Activated T-helper 1 cell treated with anti-CD3 and anti-CD28 coated beads, Interleukin-12 subunit alpha, Interleukin-12 subunit beta, Interleukin-2, Interleukin-4 antibody, amounts not matched to agents 30 ng/mL and 10 ng/mL and 1 ng/mL, durations not matched to agents 14 hours and 24 hours and 36 hours (primary cell): Measurements from ENCODE around the gene IGF2BP2. TPM values are rescaled to one million over a fixed set of nuclear protein-coding genes. Genes with fewer than 3 reads are reported as not detected.
"Not testable (repeated sequence)": the region's sequence is repeated elsewhere in the genome, so short reads cannot be mapped to it uniquely, and the experiment has no call there.

Experiments used
- DNase-seq: peaks from one replicate; pipeline ENCODE4 v3.0.0; 2021; ENCODE audit warnings: low spot score
- H3K27ac Mint-ChIP-seq: one replicate; pipeline ENCODE4 v1.8.0; 2021; ENCODE audit warnings: mild to moderate bottlenecking, mixed read lengths
- H3K27me3 Mint-ChIP-seq: one replicate; pipeline ENCODE4 v1.8.0; 2022; ENCODE audit warnings: mild to moderate bottlenecking, moderate library complexity, mixed read lengths; ENCODE audit not compliant: insufficient read depth
- H3K36me3 Mint-ChIP-seq: one replicate; pipeline ENCODE4 v1.8.0; 2021; ENCODE audit warnings: low read depth, mixed read lengths
- H3K4me1 Mint-ChIP-seq: one replicate; pipeline ENCODE4 v1.8.0; 2021; ENCODE audit warnings: low read depth, mixed read lengths
- H3K4me3 Mint-ChIP-seq: one replicate; pipeline ENCODE4 v1.8.0; 2021; ENCODE audit warnings: mild to moderate bottlenecking, moderate library complexity, mixed read lengths
- H3K9me3 Mint-ChIP-seq: one replicate; pipeline ENCODE4 v1.8.0; 2021; ENCODE audit warnings: mixed read lengths
- intact Hi-C: fragments of 100-400 bp; cut with micrococcal nuclease; formaldehyde crosslinking; loops from one replicate; pipeline ENCODE4 v1.15.1; 2024
- total RNA-seq: library from RNA; stranded (reverse); gene quantifications from 2 replicates; pipeline ENCODE4 v1.2.3, GENCODE V29; 2022

Gene IGF2BP2
- total RNA-seq, 1 donor from 2014 or later, result 0.62 TPM

- H3K27ac Mint-ChIP-seq, result no peak overlapping the region
- intact Hi-C loops, result no loop called here
- H3K4me3 Mint-ChIP-seq, result no peak overlapping the region
- H3K36me3 Mint-ChIP-seq, result no peaks in the 10 kb centered on the region
- H3K27me3 Mint-ChIP-seq, result peaks cover 52% of the 10 kb centered on the region
- DNase-seq, result no peak
- no peaks in the 10 kb centered on the region for H3K4me1 Mint-ChIP-seq
- H3K9me3 Mint-ChIP-seq, result no peaks in the 10 kb centered on the region
These were observed 9.2 kb downstream of the IGF2BP2 start for GRCh38 chr3:185815391-185816282.

GRCh38 chr3:185813691-185814215 lies 11.1 kb downstream of the IGF2BP2 start:
- H3K27me3 Mint-ChIP-seq, result peaks cover 47% of the 10 kb centered on the region
- no peak overlapping the region for H3K4me3 Mint-ChIP-seq
- H3K27ac Mint-ChIP-seq, result no peak overlapping the region
- no peaks in the 10 kb centered on the region for H3K9me3 Mint-ChIP-seq
- no peaks in the 10 kb centered on the region for H3K4me1 Mint-ChIP-seq
- intact Hi-C loops, result no loop called here
- H3K36me3 Mint-ChIP-seq, result no peaks in the 10 kb centered on the region
- DNase-seq, result no peak

DNA sequence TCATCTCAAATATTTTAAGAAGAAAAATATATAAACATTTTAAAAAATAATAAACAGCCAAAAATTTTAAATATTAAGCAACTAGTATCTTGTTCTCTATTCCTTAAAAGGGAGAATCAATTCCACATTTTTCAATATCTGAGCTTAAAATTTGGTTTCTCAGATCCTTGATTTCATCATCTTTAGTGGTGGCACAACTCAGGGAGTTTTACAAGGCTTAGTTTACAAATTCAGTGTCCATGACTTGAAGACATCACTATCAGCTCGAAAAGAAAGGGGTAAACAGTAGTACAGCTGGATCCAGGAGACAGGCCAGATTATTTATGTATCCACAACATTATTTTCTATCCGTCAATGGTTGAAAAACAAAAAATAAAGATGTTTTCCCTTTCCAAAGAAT lies 11.6 kb downstream of the IGF2BP2 start:
- Mint-ChIP-seq H3K4me1 (no peaks in the 10 kb centered on the region), H3K9me3 (no peaks in the 10 kb centered on the region), H3K36me3 (no peaks in the 10 kb centered on the region), H3K27ac (no peak overlapping the region), H3K4me3 (no peak overlapping the region), H3K27me3 (peaks cover 42% of the 10 kb centered on the region)
- no peak for DNase-seq
- intact Hi-C loops, result no loop called here

GRCh38 chr3:185807445-185808068 lies 17.3 kb downstream of the IGF2BP2 start:
- Mint-ChIP-seq H3K36me3 (no peaks in the 10 kb centered on the region), H3K9me3 (no peaks in the 10 kb centered on the region)

GRCh38 chr3:185798831-185799110 lies 26.1 kb downstream of the IGF2BP2 start:
- H3K4me3 Mint-ChIP-seq, H3K27ac Mint-ChIP-seq, intact Hi-C loops, H3K27me3 Mint-ChIP-seq, H3K36me3 Mint-ChIP-seq, DNase-seq, H3K9me3 Mint-ChIP-seq: not testable (repeated sequence)
- peaks cover 21% of the 10 kb centered on the region for H3K4me1 Mint-ChIP-seq

More at GRCh38 chr3:185807445-185808068, 17.3 kb downstream of the IGF2BP2 start:
- H3K27ac Mint-ChIP-seq, result no peak overlapping the region
- intact Hi-C loops, result no loop called here
- peaks cover 15% of the 10 kb centered on the region for H3K27me3 Mint-ChIP-seq
- H3K4me3 Mint-ChIP-seq, result no peak overlapping the region
- no peaks in the 10 kb centered on the region for H3K4me1 Mint-ChIP-seq
- no peak for DNase-seq

DNA sequence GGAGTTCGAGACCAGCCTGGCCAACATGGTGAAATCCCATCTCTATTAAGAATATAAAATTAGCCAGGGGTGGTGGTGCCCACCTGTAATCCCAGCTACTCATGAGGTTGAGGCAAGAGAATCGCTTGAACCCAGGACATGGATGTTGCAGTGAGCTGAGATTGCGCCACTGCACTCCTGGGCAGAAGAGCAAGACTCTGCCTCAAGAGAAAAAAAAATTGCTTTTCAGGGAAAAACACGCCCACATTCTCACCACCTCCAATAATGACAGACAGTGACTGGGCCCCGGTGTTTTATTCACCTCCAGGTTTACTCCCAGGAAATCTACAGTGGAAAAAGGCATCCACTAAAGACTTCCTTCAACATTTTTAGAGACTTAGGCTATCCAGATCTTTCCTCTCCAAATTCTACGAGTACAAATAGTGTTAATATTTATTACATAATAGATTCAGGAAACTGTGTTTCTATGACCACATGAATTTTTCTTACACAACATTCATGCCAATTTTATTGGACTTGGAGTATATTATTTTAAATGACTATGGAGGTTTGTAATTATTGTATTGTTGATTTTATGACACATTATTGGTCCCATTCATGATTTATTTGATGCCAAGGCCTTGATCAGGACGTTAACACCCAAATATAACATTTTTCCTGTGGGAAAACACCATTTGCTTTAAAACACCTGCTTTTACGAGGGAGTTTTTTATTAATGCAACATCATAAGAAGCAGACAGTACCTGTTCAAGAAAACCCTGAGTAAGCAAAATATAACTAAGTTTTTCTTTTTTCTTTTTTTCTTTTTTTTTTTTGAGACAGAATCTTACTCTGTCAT lies 26.6 kb downstream of the IGF2BP2 start:
- intact Hi-C loops, result no loop called here
- Mint-ChIP-seq H3K4me3 (no peak overlapping the region), H3K36me3 (no peaks in the 10 kb centered on the region), H3K27me3 (no peaks in the 10 kb centered on the region), H3K27ac (no peak overlapping the region), H3K4me1 (peaks cover 21% of the 10 kb centered on the region), H3K9me3 (no peaks in the 10 kb centered on the region)
- no peak for DNase-seq

GRCh38 chr3:185797108-185797881 lies 27.5 kb downstream of the IGF2BP2 start:
- H3K27me3 Mint-ChIP-seq, result no peaks in the 10 kb centered on the region
- no peaks in the 10 kb centered on the region for H3K9me3 Mint-ChIP-seq
- intact Hi-C loops, result no loop called here
- no peaks in the 10 kb centered on the region for H3K36me3 Mint-ChIP-seq
- H3K27ac Mint-ChIP-seq, result no peak overlapping the region
- peaks cover 21% of the 10 kb centered on the region for H3K4me1 Mint-ChIP-seq
- DNase-seq, result no peak
- no peak overlapping the region for H3K4me3 Mint-ChIP-seq

- no peak overlapping the region for H3K27ac Mint-ChIP-seq
These were observed 28.3 kb downstream of the IGF2BP2 start for GRCh38 chr3:185796431-185797107.

GRCh38 chr3:185793381-185793780 lies 31.5 kb downstream of the IGF2BP2 start:
- no peak for DNase-seq
- no peaks in the 10 kb centered on the region for H3K9me3 Mint-ChIP-seq
- H3K27ac Mint-ChIP-seq, result no peak overlapping the region
- H3K4me3 Mint-ChIP-seq, result no peak overlapping the region
- peaks cover 21% of the 10 kb centered on the region for H3K4me1 Mint-ChIP-seq
- intact Hi-C loops, result no loop called here
- peaks cover 20% of the 10 kb centered on the region for H3K27me3 Mint-ChIP-seq
- no peaks in the 10 kb centered on the region for H3K36me3 Mint-ChIP-seq

More at GRCh38 chr3:185796431-185797107, 28.3 kb downstream of the IGF2BP2 start:
- no peaks in the 10 kb centered on the region for H3K36me3 Mint-ChIP-seq
- no peak overlapping the region for H3K4me3 Mint-ChIP-seq
- no peaks in the 10 kb centered on the region for H3K9me3 Mint-ChIP-seq
- no peak for DNase-seq
- peaks cover 4% of the 10 kb centered on the region for H3K27me3 Mint-ChIP-seq
- peaks cover 21% of the 10 kb centered on the region for H3K4me1 Mint-ChIP-seq
- intact Hi-C loops, result no loop called here

DNA sequence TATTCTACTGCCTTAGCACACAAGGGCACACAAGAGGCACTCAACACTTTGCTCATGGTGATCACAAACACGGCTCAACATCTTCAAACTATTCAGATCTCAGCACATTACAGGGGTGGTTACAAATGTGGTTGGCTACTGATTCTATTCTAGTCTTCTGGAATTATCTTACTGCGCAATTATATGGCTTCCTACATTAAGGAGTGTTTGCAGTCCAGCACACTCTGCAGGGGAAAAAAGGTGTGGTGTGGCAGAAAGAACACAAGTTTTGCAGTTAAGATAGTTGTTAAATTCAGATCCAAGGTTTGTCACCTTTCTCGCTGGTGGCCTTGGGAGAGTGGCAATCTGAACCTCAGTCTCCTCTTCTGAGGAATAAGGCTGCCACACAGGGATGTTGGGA lies 31.9 kb downstream of the IGF2BP2 start:
- Mint-ChIP-seq H3K27ac (no peak overlapping the region), H3K27me3 (peaks cover 20% of the 10 kb centered on the region), H3K4me1 (peaks cover 21% of the 10 kb centered on the region)

GRCh38 chr3:185789891-185790830 lies 34.7 kb downstream of the IGF2BP2 start:
- Mint-ChIP-seq H3K27ac (no peak overlapping the region), H3K4me1 (peaks cover 11% of the 10 kb centered on the region), H3K36me3 (no peaks in the 10 kb centered on the region), H3K4me3 (no peak overlapping the region), H3K9me3 (no peaks in the 10 kb centered on the region), H3K27me3 (peaks cover 20% of the 10 kb centered on the region)
- intact Hi-C loops, result no loop called here
- DNase-seq, result no peak

More for the DNA sequence above, 31.9 kb downstream of the IGF2BP2 start:
- H3K4me3 Mint-ChIP-seq, result no peak overlapping the region
- H3K36me3 Mint-ChIP-seq, result no peaks in the 10 kb centered on the region
- DNase-seq, result no peak
- H3K9me3 Mint-ChIP-seq, result no peaks in the 10 kb centered on the region
- intact Hi-C loops, result no loop called here
